Trophoblast cell (in vitro differentiated cells and primary cell): ENCODE data around the gene LUC7L3.

Experiments used
- DNase-seq, 2 donors: peaks; one replicate each; pipeline ENCODE4 v3.0.0-alpha.2; 2016
- H2AFZ ChIP-seq: 2 replicates; pipeline ENCODE4 v1.6.1; 2013; ENCODE audit warnings: low read length, moderate library complexity, mild to moderate bottlenecking; ENCODE audit not compliant: insufficient read depth, poor library complexity
- H2AK5ac ChIP-seq: 2 replicates; pipeline ENCODE4 v1.6.1; 2013; ENCODE audit warnings: mild to moderate bottlenecking, low read length
- H2BK120ac ChIP-seq: 2 replicates; pipeline ENCODE4 v1.6.1; 2013; ENCODE audit warnings: low read length, mild to moderate bottlenecking, moderate library complexity; ENCODE audit not compliant: insufficient read depth, poor library complexity
- H2BK12ac ChIP-seq: 2 replicates; pipeline ENCODE4 v1.6.1; 2013; ENCODE audit warnings: mild to moderate bottlenecking, low read length, moderate library complexity
- H2BK5ac ChIP-seq: 2 replicates; pipeline ENCODE4 v1.6.1; 2013; ENCODE audit warnings: low read length, low read depth, moderate library complexity, mild to moderate bottlenecking; ENCODE audit not compliant: poor library complexity
- H3K14ac ChIP-seq: 2 replicates; pipeline ENCODE4 v1.6.1; 2013; ENCODE audit warnings: mild to moderate bottlenecking, low read length
- H3K18ac ChIP-seq: 2 replicates; pipeline ENCODE4 v1.6.1; 2013; ENCODE audit warnings: mild to moderate bottlenecking, low read length
- H3K23ac ChIP-seq: 2 replicates; pipeline ENCODE4 v1.6.1; 2013; ENCODE audit warnings: low read length
- H3K27ac ChIP-seq: 2 replicates; pipeline ENCODE4 v1.5.1; 2013; ENCODE audit warnings: low read depth, mild to moderate bottlenecking, inconsistent platforms, low read length, moderate library complexity
- H3K27me3 ChIP-seq: 2 replicates; pipeline ENCODE4 v1.6.1; 2013; ENCODE audit warnings: inconsistent platforms, mild to moderate bottlenecking, low read length, moderate library complexity; ENCODE audit not compliant: insufficient read depth
- H3K36me3 ChIP-seq, 2 experiments: 1 replicate in 1 of 2; 2 replicates in 1 of 2; pipeline ENCODE4 v1.6.1; 2013; ENCODE audit warnings: low read length in 2 of 2, mild to moderate bottlenecking in 2 of 2, moderate library complexity in 1 of 2; ENCODE audit not compliant: insufficient read depth in 2 of 2, control insufficient read depth in 1 of 2
- H3K4ac ChIP-seq: 2 replicates; pipeline ENCODE4 v1.6.1; 2013; ENCODE audit warnings: low read depth, mild to moderate bottlenecking, low read length, moderate library complexity
- H3K4me1 ChIP-seq, 2 experiments: 1 replicate in 1 of 2; 2 replicates in 1 of 2; pipeline ENCODE4 v1.6.1; 2013; ENCODE audit warnings: low read length in 2 of 2, mild to moderate bottlenecking in 2 of 2, moderate library complexity in 1 of 2; ENCODE audit not compliant: insufficient read depth in 2 of 2, control insufficient read depth in 1 of 2
- H3K4me2 ChIP-seq: 2 replicates; pipeline ENCODE4 v1.6.1; 2013; ENCODE audit warnings: inconsistent platforms, mild to moderate bottlenecking, low read length, moderate library complexity
- H3K4me3 ChIP-seq: 2 replicates; pipeline ENCODE4 v1.5.1; 2013; ENCODE audit warnings: mild to moderate bottlenecking, low read depth, low read length, inconsistent platforms
- H3K79me1 ChIP-seq: one replicate; pipeline ENCODE4 v1.6.1; 2013; ENCODE audit warnings: low read length
- H3K79me2 ChIP-seq: 2 replicates; pipeline ENCODE4 v1.6.1; 2013; ENCODE audit warnings: low read length, mild to moderate bottlenecking; ENCODE audit not compliant: control insufficient read depth, insufficient read depth, poor library complexity
- H3K9ac ChIP-seq: 2 replicates; pipeline ENCODE4 v1.6.1; 2013; ENCODE audit warnings: mild to moderate bottlenecking, low read length
- H3K9me3 ChIP-seq: 2 replicates; pipeline ENCODE4 v1.6.1; 2013; ENCODE audit warnings: low read depth, mild to moderate bottlenecking, control low read depth, inconsistent platforms, low read length; ENCODE audit not compliant: insufficient read depth
- H4K12ac ChIP-seq: 2 replicates; pipeline ENCODE4 v1.6.1; 2013; ENCODE audit warnings: low read depth, mild to moderate bottlenecking, low read length, moderate library complexity
- H4K8ac ChIP-seq: 2 replicates; pipeline ENCODE4 v1.6.1; 2013; ENCODE audit warnings: low read depth, mild to moderate bottlenecking, low read length, moderate library complexity
- H4K91ac ChIP-seq: one replicate; pipeline ENCODE4 v1.6.1; 2013; ENCODE audit warnings: low read depth, mild to moderate bottlenecking, low read length, moderate library complexity
- WGBS: extraction: QIAGEN DNeasy Blood & Tissue Kit; methylation state at CpG from one replicate; pipeline ENCODE4 v1.1.7; 2013; ENCODE audit warnings: missing lambda C conversion rate; ENCODE audit not compliant: insufficient read length, insufficient coverage; ENCODE audit errors: extremely low coverage; 5-methylcytosine and 5-hydroxymethylcytosine counted together

LUC7L3 gene

DNA sequence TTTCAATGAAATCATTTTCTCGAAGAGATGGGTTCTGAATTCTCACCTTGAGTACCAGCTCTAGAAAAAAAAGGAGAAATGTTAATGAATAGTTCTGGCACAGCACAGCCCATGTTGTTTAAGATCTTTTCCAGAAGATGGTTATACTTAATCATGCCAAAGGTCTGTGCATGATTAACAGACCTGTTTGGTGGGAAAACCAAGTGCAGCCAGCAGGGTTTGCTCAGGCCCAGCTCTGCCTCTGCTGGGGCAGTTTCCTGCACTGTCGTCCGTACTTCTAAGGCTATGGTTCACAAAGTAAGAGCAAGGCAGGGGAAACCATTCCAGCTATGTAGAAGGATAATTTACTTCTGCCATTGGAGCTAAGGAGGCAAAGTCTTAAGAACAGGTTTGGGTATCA is 22.3 kb upstream of the LUC7L3 start:
- Histone ChIP-seq H3K9me3 (peaks cover 1% of the 10 kb centered on the region), H3K79me1 (no peaks in the 10 kb centered on the region), H2BK120ac (no peak overlapping the region), H4K8ac (no peak overlapping the region), H3K27ac (no peak overlapping the region), H3K27me3 (no peaks in the 10 kb centered on the region), H3K9ac (no peak overlapping the region), H3K23ac (no peak overlapping the region), H2BK12ac (no peak overlapping the region), H3K36me3 (peaks cover 27 to 40% of the 10 kb centered on the region in 2 experiments), H3K79me2 (no peaks in the 10 kb centered on the region), H2AK5ac (no peak overlapping the region), H3K4ac (no peak overlapping the region), H2BK5ac (no peak overlapping the region), H3K4me3 (no peak overlapping the region), H3K4me1 (no peaks in the 10 kb centered on the region), H2AFZ (no peak overlapping the region), H4K12ac (no peak overlapping the region), H3K18ac (no peak overlapping the region), H3K4me2 (no peak overlapping the region), H4K91ac (no peak overlapping the region), H3K14ac (no peak overlapping the region)
- WGBS, result no CpG with 5 or more reads among the region's 3 CpGs
- no peak for DNase-seq

DNA sequence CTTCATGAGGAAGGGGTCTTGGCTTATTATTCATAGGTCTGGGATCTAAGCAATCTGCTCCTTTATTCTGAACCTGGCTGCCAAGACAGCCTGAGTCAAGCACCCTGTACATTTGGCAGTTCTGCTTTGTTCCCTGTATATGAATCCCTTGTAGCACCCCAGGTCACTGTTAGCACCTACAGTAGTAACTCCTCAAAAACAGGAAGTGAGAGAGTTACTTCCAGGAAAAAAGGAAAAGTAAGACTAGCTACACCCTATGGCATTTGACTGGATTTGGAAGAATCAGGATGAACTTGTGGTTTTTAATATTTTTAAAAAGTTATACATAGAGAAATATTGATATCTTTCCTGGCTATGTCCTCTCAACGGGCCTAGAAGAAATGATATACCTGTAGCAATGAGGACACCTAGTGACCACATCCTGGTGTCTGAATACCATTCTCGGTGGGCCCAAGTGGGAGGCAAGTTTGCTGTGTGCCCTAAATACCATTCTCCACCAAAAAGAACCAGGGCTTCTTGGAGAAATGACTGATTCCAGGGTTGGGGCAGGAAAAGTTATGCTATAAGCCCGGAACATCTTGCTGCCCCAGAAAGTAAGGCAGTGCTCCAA is 21.6 kb upstream of the LUC7L3 start:
- no peak overlapping the region for H3K4ac ChIP-seq
- no peak overlapping the region for H2BK120ac ChIP-seq
- H3K79me2 ChIP-seq, result peaks cover 2% of the 10 kb centered on the region
- no peaks in the 10 kb centered on the region for H3K4me1 ChIP-seq
- H2AK5ac ChIP-seq, result no peak overlapping the region
- no peak for DNase-seq
- H3K4me3 ChIP-seq, result no peak overlapping the region
- H2AFZ ChIP-seq, result no peak overlapping the region
- WGBS, result no CpG with 5 or more reads among the region's 3 CpGs
- H3K27ac ChIP-seq, result no peak overlapping the region
- H3K18ac ChIP-seq, result no peak overlapping the region
- H3K4me2 ChIP-seq, result no peak overlapping the region
- H4K12ac ChIP-seq, result no peak overlapping the region
- H3K14ac ChIP-seq, result no peak overlapping the region
- H3K9me3 ChIP-seq, result peaks cover 1% of the 10 kb centered on the region
- no peak overlapping the region for H2BK5ac ChIP-seq
- H4K8ac ChIP-seq, result no peak overlapping the region
- H3K23ac ChIP-seq, result no peak overlapping the region
- H3K36me3 ChIP-seq, result peaks cover 26 to 39% of the 10 kb centered on the region in 2 experiments
- no peak overlapping the region for H4K91ac ChIP-seq
- H2BK12ac ChIP-seq, result no peak overlapping the region
- H3K27me3 ChIP-seq, result no peaks in the 10 kb centered on the region
- H3K79me1 ChIP-seq, result no peaks in the 10 kb centered on the region
- no peak overlapping the region for H3K9ac ChIP-seq

DNA sequence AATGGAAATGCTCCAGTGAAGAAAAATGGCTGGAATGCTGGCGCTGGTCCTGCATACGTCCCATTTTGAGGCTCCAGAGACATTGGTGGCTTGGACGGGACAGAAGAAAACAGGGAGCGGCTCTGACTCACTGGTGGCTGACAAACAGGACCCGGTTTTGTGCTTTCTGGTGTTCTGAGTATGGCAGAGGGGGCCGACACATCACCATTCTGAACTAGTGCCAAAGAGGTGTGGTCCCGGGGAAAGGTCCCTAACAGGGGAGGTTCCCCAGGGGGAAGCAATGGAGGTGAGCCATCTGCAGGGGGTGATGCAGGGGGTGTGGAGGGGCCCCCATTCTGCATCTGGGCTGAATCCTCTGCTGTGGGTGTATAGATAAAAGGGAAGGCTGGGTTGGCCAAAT is 20.0 kb upstream of the LUC7L3 start:
- H3K4me2 ChIP-seq, result no peak overlapping the region
- H3K79me1 ChIP-seq, result no peaks in the 10 kb centered on the region
- H3K9me3 ChIP-seq, result peaks cover 1% of the 10 kb centered on the region
- H2BK5ac ChIP-seq, result no peak overlapping the region
- no peak overlapping the region for H3K4me3 ChIP-seq
- peaks cover 23 to 32% of the 10 kb centered on the region in 2 experiments for H3K36me3 ChIP-seq
- no peak overlapping the region for H2AK5ac ChIP-seq
- H3K14ac ChIP-seq, result no peak overlapping the region
- H3K9ac ChIP-seq, result no peak overlapping the region
- H4K91ac ChIP-seq, result no peak overlapping the region
- H2BK12ac ChIP-seq, result no peak overlapping the region
- H2AFZ ChIP-seq, result no peak overlapping the region
- H3K27ac ChIP-seq, result no peak overlapping the region
- H4K12ac ChIP-seq, result no peak overlapping the region
- no peak overlapping the region for H2BK120ac ChIP-seq
- no peak overlapping the region for H3K23ac ChIP-seq
- H3K4me1 ChIP-seq, result no peaks in the 10 kb centered on the region
- H4K8ac ChIP-seq, result no peak overlapping the region
- no peak overlapping the region for H3K4ac ChIP-seq
- H3K79me2 ChIP-seq, result peaks cover 2% of the 10 kb centered on the region
- no peak for DNase-seq
- H3K27me3 ChIP-seq, result no peaks in the 10 kb centered on the region
- H3K18ac ChIP-seq, result no peak overlapping the region
- no CpG with 5 or more reads among the region's 7 CpGs for WGBS

DNA sequence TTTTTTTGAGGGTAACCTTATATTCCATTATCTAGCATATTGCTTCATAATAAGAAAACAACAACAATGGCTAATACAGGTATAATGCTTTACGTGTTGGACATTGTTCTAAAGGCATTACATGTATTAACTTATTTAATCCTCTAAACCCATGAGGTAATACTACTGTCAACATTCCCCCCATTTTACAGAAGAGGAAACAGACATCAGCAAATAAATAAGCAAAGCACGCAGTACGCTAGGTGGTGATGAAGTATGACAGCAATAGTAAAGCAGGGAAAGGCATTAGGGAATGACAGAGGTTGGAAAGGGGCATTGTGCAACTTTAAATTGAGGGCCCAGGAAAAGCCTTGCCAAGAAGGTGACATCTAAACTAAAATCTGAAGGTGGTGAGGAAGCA is 16.2 kb upstream of the LUC7L3 start:
- Histone ChIP-seq H3K14ac (no peak overlapping the region), H3K9me3 (peaks cover 3% of the 10 kb centered on the region), H3K9ac (no peak overlapping the region), H3K4me2 (no peak overlapping the region), H2AK5ac (no peak overlapping the region), H4K91ac (no peak overlapping the region), H3K4me1 (no peaks in the 10 kb centered on the region), H3K79me2 (peaks cover 6% of the 10 kb centered on the region), H2BK12ac (no peak overlapping the region), H3K36me3 (peaks cover 10 to 11% of the 10 kb centered on the region in 2 experiments), H3K27ac (no peak overlapping the region), H3K27me3 (no peaks in the 10 kb centered on the region), H2AFZ (no peak overlapping the region), H3K23ac (no peak overlapping the region), H2BK5ac (no peak overlapping the region), H3K4ac (no peak overlapping the region), H4K8ac (no peak overlapping the region), H3K18ac (no peak overlapping the region), H3K4me3 (no peak overlapping the region), H2BK120ac (no peak overlapping the region), H3K79me1 (peaks cover 8% of the 10 kb centered on the region), H4K12ac (no peak overlapping the region)
- WGBS, result no CpG with 5 or more reads among the region's 3 CpGs
- no peak for DNase-seq
